ENCODE measurements around the gene LRRC71. TPM values are rescaled to one million over a fixed set of nuclear protein-coding genes. Genes with fewer than 3 reads are reported as not detected.

Gene LRRC71
- total RNA-seq (2016; rRNA removed; fragmentation: Illumina TruSeq; extraction: Trizol) (not detected in 2 replicates), polyA plus RNA-seq (2011; rRNA removed) (not detected in 2 replicates), polyA minus RNA-seq (2011; rRNA and poly(A)+ RNA removed; ENCODE audit: low replicate concordance) (not detected in 2 replicates), Bru-seq, nascent RNA (not detected), BruChase-seq, experiment 1, labeled RNA remaining after a 6-hour chase (not detected), BruChase-seq, experiment 2, labeled RNA remaining after a 2-hour chase (not detected)
- total RNA-seq (2016; cell fraction: cytosol; rRNA removed; fragmentation: Illumina TruSeq; extraction: Trizol; ENCODE audit: low read depth): not detected in 2 replicates
- total RNA-seq (2016; cell fraction: insoluble cytoplasmic fraction; rRNA removed; fragmentation: Illumina TruSeq; extraction: Trizol): not detected in 2 replicates
- not detected in 2 replicates for total RNA-seq (2016; cell fraction: membrane; rRNA removed; fragmentation: Illumina TruSeq; extraction: Trizol)
- total RNA-seq (2016; cell fraction: nucleus; rRNA removed; fragmentation: Illumina TruSeq; extraction: Trizol): not detected in 2 replicates
- polyA plus RNA-seq (2011; cell fraction: cytosol; rRNA removed): not detected in 2 replicates
- polyA plus RNA-seq (2011; cell fraction: nucleus; rRNA removed): not detected in 2 replicates
- polyA plus RNA-seq (2012): not detected in 2 replicates
- not detected in 2 replicates for polyA plus RNA-seq (2016; cell fraction: cytosol; fragmentation: Illumina TruSeq; extraction: Trizol; ENCODE audit: low read depth)
- polyA plus RNA-seq (2016; cell fraction: insoluble cytoplasmic fraction; fragmentation: Illumina TruSeq; extraction: Trizol; ENCODE audit: low read depth): not detected in 2 replicates
- polyA plus RNA-seq (2016; cell fraction: membrane; fragmentation: Illumina TruSeq; extraction: Trizol; ENCODE audit: low read depth): not detected in 2 replicates
- polyA plus RNA-seq (2016; cell fraction: nucleus; fragmentation: Illumina TruSeq; extraction: Trizol; ENCODE audit: insufficient read depth, low read depth): not detected in 2 replicates
- polyA minus RNA-seq (2011; cell fraction: cytosol; rRNA and poly(A)+ RNA removed): not detected in 2 replicates
- not detected in 2 replicates for polyA minus RNA-seq (2011; cell fraction: nucleus; rRNA and poly(A)+ RNA removed)
- long read RNA-seq, experiment 1: 0 reads
- long read RNA-seq, experiment 2: 0 reads

DNA sequence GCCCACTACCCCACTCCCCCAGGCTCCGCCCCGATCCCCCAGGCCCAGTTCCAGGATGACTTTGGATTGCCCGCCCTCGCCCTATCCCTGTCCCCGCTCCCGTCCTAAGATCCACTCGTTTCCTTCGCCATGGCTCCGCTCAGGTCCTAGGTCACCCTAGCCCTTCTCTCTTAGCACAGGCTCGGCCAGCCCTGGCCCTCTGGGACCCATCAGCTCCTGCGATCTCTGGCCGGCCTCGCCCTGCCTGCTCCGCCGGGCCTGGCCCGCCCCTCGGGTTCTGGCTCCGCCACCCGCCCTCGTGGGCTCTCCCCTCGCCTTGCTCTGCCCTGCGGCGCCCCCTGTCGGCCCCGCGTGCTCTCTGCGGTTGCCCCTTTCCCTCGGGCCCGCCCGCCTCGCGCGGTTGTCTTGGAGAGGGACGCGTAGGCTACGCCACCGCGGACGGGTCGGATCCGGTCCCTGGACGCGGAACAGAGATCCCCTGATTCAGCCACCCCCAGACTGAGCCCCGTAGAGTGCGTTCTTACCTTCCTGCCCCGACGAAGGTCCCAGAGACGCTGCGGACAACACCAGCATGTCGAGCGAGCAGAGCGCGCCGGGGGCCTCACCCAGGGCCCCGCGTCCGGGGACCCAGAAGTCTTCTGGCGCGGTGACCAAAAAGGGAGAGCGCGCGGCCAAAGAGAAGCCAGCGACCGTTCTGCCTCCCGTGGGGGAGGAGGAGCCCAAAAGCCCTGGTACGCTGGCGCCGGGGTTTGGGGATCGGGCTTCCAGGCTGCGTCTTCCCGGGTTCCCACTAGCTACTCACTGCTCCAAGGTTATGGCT is at the start of gene LRRC71:
LRRC71 (plus strand) TSS at position 400 of the 820 bp plus-strand sequence; CDS start at position 572, 172 bp downstream.
- Histone ChIP-seq H3K9me3 (ENCODE audit: low read length) (no peaks in the 10 kb centered on the region), H3K4me1 (ENCODE audit: insufficient read depth, low read length) (peaks cover 9% of the 10 kb centered on the region; the same call in 1 of the 2 replicates), H2AFZ (ENCODE audit: low read length) (no peak within 1 kb of the TSS), H3K9ac (ENCODE audit: insufficient read depth, low read depth, low read length) (no peak within 1 kb of the TSS), H3K4me3 (replicated peaks in 1 of 3; ENCODE audit: insufficient read depth in 1 of 3, low read depth in 2 of 3, low read length in 3 of 3) (peak within 1 kb of the TSS in 1 of 3 experiments; percentile 52; a peak in 1 of 6 replicates), H3K27ac (ENCODE audit: extremely low read length, insufficient read depth, low read length) (no peak within 1 kb of the TSS), H3K27me3 (ENCODE audit: control insufficient read depth in 1 of 2, insufficient read depth in 2 of 2, low read length in 2 of 2) (peaks cover 21 to 63% of the 10 kb centered on the region in 2 experiments), H4K20me1 (ENCODE audit: insufficient read depth, low read length) (no peaks in the 10 kb centered on the region), H3K4me2 (ENCODE audit: low read depth, low read length) (peak within 1 kb of the TSS; percentile 53), H3K79me2 (ENCODE audit: insufficient read depth, low read length) (no peaks in the 10 kb centered on the region), H3K36me3 (replicated peaks in 1 of 2; ENCODE audit: control insufficient read depth in 1 of 2, insufficient read depth in 2 of 2, low read length in 2 of 2) (no peaks in the 10 kb centered on the region)
- FAIRE-seq (no peak), ATAC-seq (peak; percentile 94), DNase-seq (ENCODE audit: low spot score) (peak; percentile 59)
- in situ Hi-C loops (cut with HindIII; ENCODE audit: extremely low pct_ligation_motif_present, low pct_unique_long_range_greater_than_20kb): loop anchor here (10.0 kb wide), 1 partner anchor 226 kb away; no protein-coding TSS in a partner anchor
- intact Hi-C loops (cut with micrococcal nuclease; ENCODE audit: unreplicated experiment): loop anchor here (1.0 kb wide), 1 partner anchor 28 kb away; no protein-coding TSS in a partner anchor
- BruUV-seq (replicated peaks): no TSS peak
- POLR2A ChIA-PET: no interaction called here
- CTCF ChIA-PET (ENCODE audit: low intra/inter-chr PET ratio, low total read pairs): interaction anchor here (1.3 to 2.7 kb wide), 2 partner anchors 10 to 28 kb away, joined by 6 to 23 read pairs; partner anchors contain the start of gene PEAR1
- WGBS (ENCODE audit: low lambda C conversion rate): 6% methylated on average over 10 of the region's 71 CpGs
- TF ChIP-seq, protein P1, sequence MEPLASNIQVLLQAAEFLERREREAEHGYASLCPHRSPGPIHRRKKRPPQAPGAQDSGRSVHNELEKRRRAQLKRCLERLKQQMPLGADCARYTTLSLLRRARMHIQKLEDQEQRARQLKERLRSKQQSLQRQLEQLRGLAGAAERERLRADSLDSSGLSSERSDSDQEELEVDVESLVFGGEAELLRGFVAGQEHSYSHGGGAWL (CRISPR knock-in tag; IDR thresholded peaks at IDR 0.05): peak; percentile 44; the same call in 1 of the 2 replicates
- no peak for TF ChIP-seq NFATC3 (CRISPR knock-in tag; IDR thresholded peaks at IDR 0.05)
- TF ChIP-seq REL (CRISPR knock-in tag; conservative IDR thresholded peaks at IDR 0.05): no peak
- TF ChIP-seq, protein P2, sequence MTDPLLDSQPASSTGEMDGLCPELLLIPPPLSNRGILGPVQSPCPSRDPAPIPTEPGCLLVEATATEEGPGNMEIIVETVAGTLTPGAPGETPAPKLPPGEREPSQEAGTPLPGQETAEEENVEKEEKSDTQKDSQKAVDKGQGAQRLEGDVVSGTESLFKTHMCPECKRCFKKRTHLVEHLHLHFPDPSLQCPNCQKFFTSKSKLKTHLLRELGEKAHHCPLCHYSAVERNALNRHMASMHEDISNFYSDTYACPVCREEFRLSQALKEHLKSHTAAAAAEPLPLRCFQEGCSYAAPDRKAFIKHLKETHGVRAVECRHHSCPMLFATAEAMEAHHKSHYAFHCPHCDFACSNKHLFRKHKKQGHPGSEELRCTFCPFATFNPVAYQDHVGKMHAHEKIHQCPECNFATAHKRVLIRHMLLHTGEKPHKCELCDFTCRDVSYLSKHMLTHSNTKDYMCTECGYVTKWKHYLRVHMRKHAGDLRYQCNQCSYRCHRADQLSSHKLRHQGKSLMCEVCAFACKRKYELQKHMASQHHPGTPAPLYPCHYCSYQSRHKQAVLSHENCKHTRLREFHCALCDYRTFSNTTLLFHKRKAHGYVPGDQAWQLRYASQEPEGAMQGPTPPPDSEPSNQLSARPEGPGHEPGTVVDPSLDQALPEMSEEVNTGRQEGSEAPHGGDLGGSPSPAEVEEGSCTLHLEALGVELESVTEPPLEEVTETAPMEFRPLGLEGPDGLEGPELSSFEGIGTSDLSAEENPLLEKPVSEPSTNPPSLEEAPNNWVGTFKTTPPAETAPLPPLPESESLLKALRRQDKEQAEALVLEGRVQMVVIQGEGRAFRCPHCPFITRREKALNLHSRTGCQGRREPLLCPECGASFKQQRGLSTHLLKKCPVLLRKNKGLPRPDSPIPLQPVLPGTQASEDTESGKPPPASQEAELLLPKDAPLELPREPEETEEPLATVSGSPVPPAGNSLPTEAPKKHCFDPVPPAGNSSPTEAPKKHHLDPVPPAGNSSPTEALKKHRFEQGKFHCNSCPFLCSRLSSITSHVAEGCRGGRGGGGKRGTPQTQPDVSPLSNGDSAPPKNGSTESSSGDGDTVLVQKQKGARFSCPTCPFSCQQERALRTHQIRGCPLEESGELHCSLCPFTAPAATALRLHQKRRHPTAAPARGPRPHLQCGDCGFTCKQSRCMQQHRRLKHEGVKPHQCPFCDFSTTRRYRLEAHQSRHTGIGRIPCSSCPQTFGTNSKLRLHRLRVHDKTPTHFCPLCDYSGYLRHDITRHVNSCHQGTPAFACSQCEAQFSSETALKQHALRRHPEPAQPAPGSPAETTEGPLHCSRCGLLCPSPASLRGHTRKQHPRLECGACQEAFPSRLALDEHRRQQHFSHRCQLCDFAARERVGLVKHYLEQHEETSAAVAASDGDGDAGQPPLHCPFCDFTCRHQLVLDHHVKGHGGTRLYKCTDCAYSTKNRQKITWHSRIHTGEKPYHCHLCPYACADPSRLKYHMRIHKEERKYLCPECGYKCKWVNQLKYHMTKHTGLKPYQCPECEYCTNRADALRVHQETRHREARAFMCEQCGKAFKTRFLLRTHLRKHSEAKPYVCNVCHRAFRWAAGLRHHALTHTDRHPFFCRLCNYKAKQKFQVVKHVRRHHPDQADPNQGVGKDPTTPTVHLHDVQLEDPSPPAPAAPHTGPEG (CRISPR knock-in tag; IDR thresholded peaks at IDR 0.05): peak; percentile 99
- no peak for TF ChIP-seq ZFP62 (CRISPR knock-in tag; IDR thresholded peaks at IDR 0.05)
- no peak for TF ChIP-seq MIER3 (CRISPR knock-in tag; IDR thresholded peaks at IDR 0.05; ENCODE audit: borderline replicate concordance)
- TF ChIP-seq, protein P3, sequence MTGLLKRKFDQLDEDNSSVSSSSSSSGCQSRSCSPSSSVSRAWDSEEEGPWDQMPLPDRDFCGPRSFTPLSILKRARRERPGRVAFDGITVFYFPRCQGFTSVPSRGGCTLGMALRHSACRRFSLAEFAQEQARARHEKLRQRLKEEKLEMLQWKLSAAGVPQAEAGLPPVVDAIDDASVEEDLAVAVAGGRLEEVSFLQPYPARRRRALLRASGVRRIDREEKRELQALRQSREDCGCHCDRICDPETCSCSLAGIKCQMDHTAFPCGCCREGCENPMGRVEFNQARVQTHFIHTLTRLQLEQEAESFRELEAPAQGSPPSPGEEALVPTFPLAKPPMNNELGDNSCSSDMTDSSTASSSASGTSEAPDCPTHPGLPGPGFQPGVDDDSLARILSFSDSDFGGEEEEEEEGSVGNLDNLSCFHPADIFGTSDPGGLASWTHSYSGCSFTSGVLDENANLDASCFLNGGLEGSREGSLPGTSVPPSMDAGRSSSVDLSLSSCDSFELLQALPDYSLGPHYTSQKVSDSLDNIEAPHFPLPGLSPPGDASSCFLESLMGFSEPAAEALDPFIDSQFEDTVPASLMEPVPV (CRISPR knock-in tag; IDR thresholded peaks at IDR 0.05): 0 out of 2 replicates have a peak, but pooled peaks have one; percentile 43

All from HepG2 (cell line).